ENCODE results near the gene SRMS. TPM values are rescaled to one million over a fixed set of nuclear protein-coding genes. Genes with fewer than 3 reads are reported as not detected.
A peak's percentile ranks its signal among the peaks of the same experiment; 100 is the strongest.

Gene SRMS
- total and polyA plus RNA-seq, 7 donors, result 0.19 to 2.4 TPM; not detected in 5

- peaks cover 0 to 3% (median 0%) of the 10 kb centered on the region in 4 donors for H3K36me3 ChIP-seq
- H3K4me1 ChIP-seq, result peaks cover 0 to 36% (median 28%) of the 10 kb centered on the region in 4 donors
- H3K27ac ChIP-seq, result peak within 1 kb of the TSS; percentile 89 to 98 (median 94)
- H3K27me3 ChIP-seq, result no peaks in the 10 kb centered on the region
- no peaks in the 10 kb centered on the region for H3K9me3 ChIP-seq
- TF ChIP-seq, protein P1, sequence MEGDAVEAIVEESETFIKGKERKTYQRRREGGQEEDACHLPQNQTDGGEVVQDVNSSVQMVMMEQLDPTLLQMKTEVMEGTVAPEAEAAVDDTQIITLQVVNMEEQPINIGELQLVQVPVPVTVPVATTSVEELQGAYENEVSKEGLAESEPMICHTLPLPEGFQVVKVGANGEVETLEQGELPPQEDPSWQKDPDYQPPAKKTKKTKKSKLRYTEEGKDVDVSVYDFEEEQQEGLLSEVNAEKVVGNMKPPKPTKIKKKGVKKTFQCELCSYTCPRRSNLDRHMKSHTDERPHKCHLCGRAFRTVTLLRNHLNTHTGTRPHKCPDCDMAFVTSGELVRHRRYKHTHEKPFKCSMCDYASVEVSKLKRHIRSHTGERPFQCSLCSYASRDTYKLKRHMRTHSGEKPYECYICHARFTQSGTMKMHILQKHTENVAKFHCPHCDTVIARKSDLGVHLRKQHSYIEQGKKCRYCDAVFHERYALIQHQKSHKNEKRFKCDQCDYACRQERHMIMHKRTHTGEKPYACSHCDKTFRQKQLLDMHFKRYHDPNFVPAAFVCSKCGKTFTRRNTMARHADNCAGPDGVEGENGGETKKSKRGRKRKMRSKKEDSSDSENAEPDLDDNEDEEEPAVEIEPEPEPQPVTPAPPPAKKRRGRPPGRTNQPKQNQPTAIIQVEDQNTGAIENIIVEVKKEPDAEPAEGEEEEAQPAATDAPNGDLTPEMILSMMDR (IDR thresholded peaks at IDR 0.05), result no peak
- TF ChIP-seq POLR2A (IDR thresholded peaks at IDR 0.05) (peak in 1 of 2 donors; percentile 58), POLR2AphosphoS5 (IDR thresholded peaks at IDR 0.05) (peak; percentile 96 to 99 (median 97)), EP300 (IDR thresholded peaks at IDR 0.05) (no peak)
- 0 to 1% methylated on average over 64 of the region's 64 CpGs for WGBS, 2 donors
- H3K4me3 ChIP-seq, result peak within 1 kb of the TSS; percentile 69 to 97 (median 94)
- intact Hi-C loops (cut with DNase I), result loop anchor here (5.0 kb wide), 2 partner anchors 137 to 452 kb away; partner anchors contain the start of gene RTEL1
- peak; percentile 91 for DNase-seq
These were observed 27.0 kb downstream of the SRMS start, which contains the start of gene PPDPF for GRCh38 chr20:63520504-63520933. Gene PPDPF, plus strand, starts transcription at chr20:63520765. Its CDS starts 544 bp downstream, at chr20:63521309.

DNA sequence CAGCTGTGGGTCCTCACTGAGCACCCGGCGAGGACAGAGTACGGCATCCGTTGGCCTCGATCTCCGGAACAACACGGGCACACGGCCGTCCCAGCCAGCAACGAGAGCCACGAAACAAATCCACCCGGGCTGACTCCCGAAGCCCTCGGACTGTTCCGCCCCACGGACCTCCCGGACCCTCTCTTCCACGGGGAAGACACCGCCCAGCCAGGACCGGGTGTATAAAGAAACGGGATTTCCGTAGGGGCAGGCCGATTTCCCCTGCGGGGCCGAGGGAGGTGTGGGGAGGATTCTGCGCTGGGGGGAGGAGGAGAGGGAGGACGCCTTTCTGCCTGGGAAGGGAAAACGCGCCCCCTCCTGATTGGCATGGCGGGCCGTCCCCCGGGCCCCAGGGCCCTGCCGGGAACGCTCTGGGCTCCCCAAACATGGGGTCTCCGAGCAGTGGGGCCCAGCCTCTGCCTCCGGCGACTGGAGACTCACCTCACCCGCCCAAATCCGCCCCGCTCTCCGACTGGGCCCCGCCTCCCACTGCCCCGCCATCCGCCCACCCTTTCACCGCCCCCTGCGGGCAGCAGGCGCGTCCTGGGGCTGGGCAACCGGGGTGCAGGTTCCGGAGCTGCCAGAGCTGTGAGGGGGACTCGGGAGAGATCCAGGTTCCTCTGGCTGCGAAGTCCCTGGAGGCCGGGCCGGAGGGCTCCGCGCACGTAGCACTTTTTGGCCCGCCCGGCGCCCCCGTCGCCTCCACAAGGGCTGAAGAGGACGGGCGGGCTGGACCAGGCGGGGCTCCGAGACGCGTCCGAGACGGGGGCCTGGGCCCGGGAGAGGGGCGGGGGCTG lies 27.7 kb downstream of the SRMS start:
- peaks cover 0 to 36% (median 28%) of the 10 kb centered on the region in 4 donors for H3K4me1 ChIP-seq
- H3K27ac ChIP-seq, result peak overlapping the region; percentile 89 to 98 (median 94)
- H3K4me3 ChIP-seq, result peak overlapping the region; percentile 69 to 97 (median 94)
- TF ChIP-seq POLR2A (IDR thresholded peaks at IDR 0.05), result no peak
- TF ChIP-seq POLR2AphosphoS5 (IDR thresholded peaks at IDR 0.05), result no peak
- no peak for TF ChIP-seq EP300 (IDR thresholded peaks at IDR 0.05)
- TF ChIP-seq, protein P1 (IDR thresholded peaks at IDR 0.05), result peak in 1 of 4 experiments; percentile 22
- no peaks in the 10 kb centered on the region for H3K27me3 ChIP-seq
- intact Hi-C loops (cut with DNase I), result loop anchor here (1.0 to 5.0 kb wide), 3 partner anchors 24 to 452 kb away; partner anchors contain the start of gene RTEL1
- H3K9me3 ChIP-seq, result no peaks in the 10 kb centered on the region
- H3K36me3 ChIP-seq, result peaks cover 0 to 3% (median 0%) of the 10 kb centered on the region in 4 donors
- DNase-seq, result peak; percentile 70
- WGBS, 2 donors, result 1 to 2% methylated on average over 72 of the region's 72 CpGs

GRCh38 chr20:63518946-63519667 lies 28.4 kb downstream of the SRMS start:
- Histone ChIP-seq H3K9me3 (no peaks in the 10 kb centered on the region), H3K4me1 (peaks cover 0 to 36% (median 28%) of the 10 kb centered on the region in 4 donors), H3K27me3 (no peaks in the 10 kb centered on the region), H3K27ac (peak overlapping the region in 2 of 4 donors; percentile 89 to 93), H3K36me3 (peaks cover 0 to 3% (median 0%) of the 10 kb centered on the region in 4 donors), H3K4me3 (peak overlapping the region; percentile 69 to 97 (median 94))
- TF ChIP-seq POLR2A (IDR thresholded peaks at IDR 0.05), result no peak
- TF ChIP-seq, protein P1 (IDR thresholded peaks at IDR 0.05), result no peak
- no peak for TF ChIP-seq POLR2AphosphoS5 (IDR thresholded peaks at IDR 0.05)
- no peak for TF ChIP-seq EP300 (IDR thresholded peaks at IDR 0.05)
- WGBS, 2 donors, result 81% methylated on average over 32 of the region's 32 CpGs
- DNase-seq, result no peak
- intact Hi-C loops (cut with DNase I), result loop anchor here (1.0 kb wide), 1 partner anchor 23 kb away; no protein-coding TSS in a partner anchor

DNA sequence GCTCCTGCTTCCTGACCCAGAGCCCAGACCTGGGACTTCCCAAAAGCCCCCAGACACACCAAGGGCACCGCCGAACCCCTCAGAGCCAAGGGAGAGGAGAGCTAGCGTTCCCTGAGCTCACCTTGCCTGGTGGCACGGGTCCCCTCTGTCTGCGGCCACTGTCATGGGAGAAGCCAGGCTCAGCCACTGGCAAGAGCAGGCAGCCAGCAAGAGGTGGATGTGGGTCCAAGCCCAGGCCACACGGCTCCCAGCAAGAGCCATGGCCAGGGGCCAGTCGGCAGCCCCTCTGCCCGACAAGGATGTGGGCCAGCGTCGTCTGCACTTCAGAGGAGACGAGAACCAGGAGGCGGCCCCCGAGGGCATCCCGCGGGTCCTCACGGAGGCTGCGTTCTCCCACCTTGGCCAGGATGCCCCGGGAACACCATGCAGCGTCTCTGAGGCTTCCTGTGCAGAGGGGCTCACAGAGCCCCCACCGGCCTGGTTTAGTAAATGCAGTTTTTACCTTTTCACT lies 29.1 kb downstream of the SRMS start:
- no peak for DNase-seq
- TF ChIP-seq EP300 (IDR thresholded peaks at IDR 0.05) (no peak), POLR2AphosphoS5 (IDR thresholded peaks at IDR 0.05) (no peak), POLR2A (IDR thresholded peaks at IDR 0.05) (no peak)
- TF ChIP-seq, protein P1 (IDR thresholded peaks at IDR 0.05), result no peak

More for the DNA sequence above, 29.1 kb downstream of the SRMS start:
- H3K27ac ChIP-seq, result no peak overlapping the region
- H3K4me1 ChIP-seq, result peaks cover 0 to 36% (median 28%) of the 10 kb centered on the region in 4 donors
- intact Hi-C loops (cut with DNase I), result no loop called here
- H3K4me3 ChIP-seq, result no peak overlapping the region
- H3K27me3 ChIP-seq, result peaks cover 0 to 1% (median 0%) of the 10 kb centered on the region in 3 donors
- peaks cover 0 to 3% (median 0%) of the 10 kb centered on the region in 4 donors for H3K36me3 ChIP-seq
- H3K9me3 ChIP-seq, result no peaks in the 10 kb centered on the region
- WGBS, 2 donors, result 86 to 96% methylated on average over 20 of the region's 20 CpGs
